ENCODE results near the gene TBR1.

DNA sequence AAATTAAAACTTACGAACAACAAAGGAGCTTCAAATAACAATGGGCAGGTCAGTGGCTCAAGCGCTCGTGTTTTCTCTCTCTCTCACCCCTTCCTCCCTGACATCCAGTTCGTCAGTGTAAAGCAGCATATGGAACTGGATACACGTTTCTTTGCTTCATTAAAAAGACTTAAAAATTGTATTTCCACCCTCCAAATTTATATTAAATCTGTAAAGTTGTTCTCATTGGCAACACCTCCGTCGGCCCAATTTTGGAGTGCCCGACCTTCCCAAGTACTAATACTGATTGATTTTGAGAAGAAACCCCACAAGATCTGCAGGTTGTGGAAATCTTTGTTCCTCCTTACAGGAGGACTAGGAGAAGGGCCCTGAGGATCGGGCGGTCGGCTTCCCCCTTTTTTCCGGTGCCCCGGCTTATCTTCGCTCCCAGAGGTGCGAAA lies 2.2 kb downstream of the TBR1 start:
- TF ChIP-seq, protein P1, sequence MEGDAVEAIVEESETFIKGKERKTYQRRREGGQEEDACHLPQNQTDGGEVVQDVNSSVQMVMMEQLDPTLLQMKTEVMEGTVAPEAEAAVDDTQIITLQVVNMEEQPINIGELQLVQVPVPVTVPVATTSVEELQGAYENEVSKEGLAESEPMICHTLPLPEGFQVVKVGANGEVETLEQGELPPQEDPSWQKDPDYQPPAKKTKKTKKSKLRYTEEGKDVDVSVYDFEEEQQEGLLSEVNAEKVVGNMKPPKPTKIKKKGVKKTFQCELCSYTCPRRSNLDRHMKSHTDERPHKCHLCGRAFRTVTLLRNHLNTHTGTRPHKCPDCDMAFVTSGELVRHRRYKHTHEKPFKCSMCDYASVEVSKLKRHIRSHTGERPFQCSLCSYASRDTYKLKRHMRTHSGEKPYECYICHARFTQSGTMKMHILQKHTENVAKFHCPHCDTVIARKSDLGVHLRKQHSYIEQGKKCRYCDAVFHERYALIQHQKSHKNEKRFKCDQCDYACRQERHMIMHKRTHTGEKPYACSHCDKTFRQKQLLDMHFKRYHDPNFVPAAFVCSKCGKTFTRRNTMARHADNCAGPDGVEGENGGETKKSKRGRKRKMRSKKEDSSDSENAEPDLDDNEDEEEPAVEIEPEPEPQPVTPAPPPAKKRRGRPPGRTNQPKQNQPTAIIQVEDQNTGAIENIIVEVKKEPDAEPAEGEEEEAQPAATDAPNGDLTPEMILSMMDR (IDR thresholded peaks at IDR 0.05) = no peak
- no peak for TF ChIP-seq SMC3 (IDR thresholded peaks at IDR 0.05; ENCODE audit: low read depth, low read length)
- no peak for TF ChIP-seq YY1 (IDR thresholded peaks at IDR 0.05; ENCODE audit: low read depth)
- no peak for TF ChIP-seq TAF1 (IDR thresholded peaks at IDR 0.05; ENCODE audit: borderline replicate concordance, low read depth, low read length)
- TF ChIP-seq POLR2AphosphoS5 (IDR thresholded peaks at IDR 0.05; ENCODE audit: low read depth, low read length) = no peak
- TF ChIP-seq, protein P2, sequence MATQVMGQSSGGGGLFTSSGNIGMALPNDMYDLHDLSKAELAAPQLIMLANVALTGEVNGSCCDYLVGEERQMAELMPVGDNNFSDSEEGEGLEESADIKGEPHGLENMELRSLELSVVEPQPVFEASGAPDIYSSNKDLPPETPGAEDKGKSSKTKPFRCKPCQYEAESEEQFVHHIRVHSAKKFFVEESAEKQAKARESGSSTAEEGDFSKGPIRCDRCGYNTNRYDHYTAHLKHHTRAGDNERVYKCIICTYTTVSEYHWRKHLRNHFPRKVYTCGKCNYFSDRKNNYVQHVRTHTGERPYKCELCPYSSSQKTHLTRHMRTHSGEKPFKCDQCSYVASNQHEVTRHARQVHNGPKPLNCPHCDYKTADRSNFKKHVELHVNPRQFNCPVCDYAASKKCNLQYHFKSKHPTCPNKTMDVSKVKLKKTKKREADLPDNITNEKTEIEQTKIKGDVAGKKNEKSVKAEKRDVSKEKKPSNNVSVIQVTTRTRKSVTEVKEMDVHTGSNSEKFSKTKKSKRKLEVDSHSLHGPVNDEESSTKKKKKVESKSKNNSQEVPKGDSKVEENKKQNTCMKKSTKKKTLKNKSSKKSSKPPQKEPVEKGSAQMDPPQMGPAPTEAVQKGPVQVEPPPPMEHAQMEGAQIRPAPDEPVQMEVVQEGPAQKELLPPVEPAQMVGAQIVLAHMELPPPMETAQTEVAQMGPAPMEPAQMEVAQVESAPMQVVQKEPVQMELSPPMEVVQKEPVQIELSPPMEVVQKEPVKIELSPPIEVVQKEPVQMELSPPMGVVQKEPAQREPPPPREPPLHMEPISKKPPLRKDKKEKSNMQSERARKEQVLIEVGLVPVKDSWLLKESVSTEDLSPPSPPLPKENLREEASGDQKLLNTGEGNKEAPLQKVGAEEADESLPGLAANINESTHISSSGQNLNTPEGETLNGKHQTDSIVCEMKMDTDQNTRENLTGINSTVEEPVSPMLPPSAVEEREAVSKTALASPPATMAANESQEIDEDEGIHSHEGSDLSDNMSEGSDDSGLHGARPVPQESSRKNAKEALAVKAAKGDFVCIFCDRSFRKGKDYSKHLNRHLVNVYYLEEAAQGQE (IDR thresholded peaks at IDR 0.05; ENCODE audit: low read depth, low read length) = no peak
- TF ChIP-seq TCF12 (IDR thresholded peaks at IDR 0.05) = no peak
- no peak for TF ChIP-seq FOXJ3 (CRISPR knock-in tag; IDR thresholded peaks at IDR 0.05)
- TF ChIP-seq, protein P3, sequence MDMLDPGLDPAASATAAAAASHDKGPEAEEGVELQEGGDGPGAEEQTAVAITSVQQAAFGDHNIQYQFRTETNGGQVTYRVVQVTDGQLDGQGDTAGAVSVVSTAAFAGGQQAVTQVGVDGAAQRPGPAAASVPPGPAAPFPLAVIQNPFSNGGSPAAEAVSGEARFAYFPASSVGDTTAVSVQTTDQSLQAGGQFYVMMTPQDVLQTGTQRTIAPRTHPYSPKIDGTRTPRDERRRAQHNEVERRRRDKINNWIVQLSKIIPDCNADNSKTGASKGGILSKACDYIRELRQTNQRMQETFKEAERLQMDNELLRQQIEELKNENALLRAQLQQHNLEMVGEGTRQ (IDR thresholded peaks at IDR 0.05; ENCODE audit: borderline replicate concordance, low read depth, low read length) = no peak
- TF ChIP-seq SIN3A (IDR thresholded peaks at IDR 0.05; ENCODE audit: borderline replicate concordance, low read depth, low read length) = no peak
- no peak for TF ChIP-seq RFX5 (IDR thresholded peaks at IDR 0.05; ENCODE audit: low read length)
- TF ChIP-seq GABPA (IDR thresholded peaks at IDR 0.05; ENCODE audit: low read depth) = no peak
- no peak for TF ChIP-seq EZH2phosphoT487 (IDR thresholded peaks at IDR 0.05; ENCODE audit: borderline replicate concordance, low read depth)
- no peak for TF ChIP-seq GATA2 (CRISPR knock-in tag; IDR thresholded peaks at IDR 0.05)
